ENCODE data around the gene ESYT2. TPM values are rescaled to one million over a fixed set of nuclear protein-coding genes. Genes with fewer than 3 reads are reported as not detected.

Gene ESYT2
- total and polyA plus RNA-seq, 9 of the 15 experiments (the other 6 are each of a cell fraction or from before 2014, with no cell fraction given) = 5.8 to 86.9 (median 64.7) TPM

DNA sequence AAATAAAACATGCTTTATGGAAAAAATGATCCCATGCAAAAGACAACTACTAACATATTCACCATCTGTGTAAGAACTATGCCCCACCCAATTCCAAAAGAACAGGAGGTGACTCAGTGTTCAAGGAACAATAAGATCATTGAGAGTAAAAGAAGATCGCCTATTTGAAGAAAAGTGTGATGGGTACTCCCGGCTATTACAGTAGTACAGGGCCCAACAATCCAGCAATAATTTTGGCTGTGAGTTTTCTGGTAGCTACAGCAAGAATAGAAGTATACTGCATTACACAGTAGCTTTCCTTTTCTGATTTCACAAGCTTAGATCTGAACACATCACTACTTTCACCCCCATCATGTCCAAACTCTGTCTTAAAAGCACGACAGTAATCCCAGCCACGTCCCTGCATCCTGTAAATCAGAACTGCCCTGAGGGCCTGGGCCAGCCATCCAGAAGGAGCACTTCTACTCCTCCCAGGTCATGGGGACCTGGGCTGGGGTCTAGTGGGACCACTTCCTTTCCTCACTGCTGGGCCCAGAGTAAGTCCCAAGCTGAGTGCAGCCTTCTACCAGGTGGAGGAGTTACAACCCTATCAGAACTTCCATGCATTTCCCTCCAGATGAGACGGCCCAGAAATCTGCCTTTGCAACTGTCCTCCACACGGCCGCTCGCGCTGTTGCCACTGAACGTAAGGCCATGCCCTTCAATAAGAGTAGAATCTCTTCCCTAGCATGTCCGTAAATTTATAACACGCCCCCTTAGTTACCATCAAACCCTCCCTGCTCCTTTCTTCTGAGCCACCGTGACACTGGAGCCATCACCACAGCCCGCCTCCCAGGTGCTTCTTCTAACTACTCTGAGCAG lies 7.9 kb downstream of the ESYT2 start (continued):
- TF ChIP-seq, protein P1, sequence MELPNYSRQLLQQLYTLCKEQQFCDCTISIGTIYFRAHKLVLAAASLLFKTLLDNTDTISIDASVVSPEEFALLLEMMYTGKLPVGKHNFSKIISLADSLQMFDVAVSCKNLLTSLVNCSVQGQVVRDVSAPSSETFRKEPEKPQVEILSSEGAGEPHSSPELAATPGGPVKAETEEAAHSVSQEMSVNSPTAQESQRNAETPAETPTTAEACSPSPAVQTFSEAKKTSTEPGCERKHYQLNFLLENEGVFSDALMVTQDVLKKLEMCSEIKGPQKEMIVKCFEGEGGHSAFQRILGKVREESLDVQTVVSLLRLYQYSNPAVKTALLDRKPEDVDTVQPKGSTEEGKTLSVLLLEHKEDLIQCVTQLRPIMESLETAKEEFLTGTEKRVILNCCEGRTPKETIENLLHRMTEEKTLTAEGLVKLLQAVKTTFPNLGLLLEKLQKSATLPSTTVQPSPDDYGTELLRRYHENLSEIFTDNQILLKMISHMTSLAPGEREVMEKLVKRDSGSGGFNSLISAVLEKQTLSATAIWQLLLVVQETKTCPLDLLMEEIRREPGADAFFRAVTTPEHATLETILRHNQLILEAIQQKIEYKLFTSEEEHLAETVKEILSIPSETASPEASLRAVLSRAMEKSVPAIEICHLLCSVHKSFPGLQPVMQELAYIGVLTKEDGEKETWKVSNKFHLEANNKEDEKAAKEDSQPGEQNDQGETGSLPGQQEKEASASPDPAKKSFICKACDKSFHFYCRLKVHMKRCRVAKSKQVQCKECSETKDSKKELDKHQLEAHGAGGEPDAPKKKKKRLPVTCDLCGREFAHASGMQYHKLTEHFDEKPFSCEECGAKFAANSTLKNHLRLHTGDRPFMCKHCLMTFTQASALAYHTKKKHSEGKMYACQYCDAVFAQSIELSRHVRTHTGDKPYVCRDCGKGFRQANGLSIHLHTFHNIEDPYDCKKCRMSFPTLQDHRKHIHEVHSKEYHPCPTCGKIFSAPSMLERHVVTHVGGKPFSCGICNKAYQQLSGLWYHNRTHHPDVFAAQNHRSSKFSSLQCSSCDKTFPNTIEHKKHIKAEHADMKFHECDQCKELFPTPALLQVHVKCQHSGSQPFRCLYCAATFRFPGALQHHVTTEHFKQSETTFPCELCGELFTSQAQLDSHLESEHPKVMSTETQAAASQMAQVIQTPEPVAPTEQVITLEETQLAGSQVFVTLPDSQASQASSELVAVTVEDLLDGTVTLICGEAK (IDR thresholded peaks at IDR 0.05) = peak; percentile 4; the same call in 1 of the 2 replicates
- TF ChIP-seq, protein P1 (CRISPR knock-in tag; IDR thresholded peaks at IDR 0.05) = no peak
- TF ChIP-seq, protein P2, sequence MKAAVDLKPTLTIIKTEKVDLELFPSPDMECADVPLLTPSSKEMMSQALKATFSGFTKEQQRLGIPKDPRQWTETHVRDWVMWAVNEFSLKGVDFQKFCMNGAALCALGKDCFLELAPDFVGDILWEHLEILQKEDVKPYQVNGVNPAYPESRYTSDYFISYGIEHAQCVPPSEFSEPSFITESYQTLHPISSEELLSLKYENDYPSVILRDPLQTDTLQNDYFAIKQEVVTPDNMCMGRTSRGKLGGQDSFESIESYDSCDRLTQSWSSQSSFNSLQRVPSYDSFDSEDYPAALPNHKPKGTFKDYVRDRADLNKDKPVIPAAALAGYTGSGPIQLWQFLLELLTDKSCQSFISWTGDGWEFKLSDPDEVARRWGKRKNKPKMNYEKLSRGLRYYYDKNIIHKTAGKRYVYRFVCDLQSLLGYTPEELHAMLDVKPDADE (conservative IDR thresholded peaks at IDR 0.05; ENCODE audit: control insufficient read depth, low read depth, low read length) = no peak
- TF ChIP-seq, protein P3, sequence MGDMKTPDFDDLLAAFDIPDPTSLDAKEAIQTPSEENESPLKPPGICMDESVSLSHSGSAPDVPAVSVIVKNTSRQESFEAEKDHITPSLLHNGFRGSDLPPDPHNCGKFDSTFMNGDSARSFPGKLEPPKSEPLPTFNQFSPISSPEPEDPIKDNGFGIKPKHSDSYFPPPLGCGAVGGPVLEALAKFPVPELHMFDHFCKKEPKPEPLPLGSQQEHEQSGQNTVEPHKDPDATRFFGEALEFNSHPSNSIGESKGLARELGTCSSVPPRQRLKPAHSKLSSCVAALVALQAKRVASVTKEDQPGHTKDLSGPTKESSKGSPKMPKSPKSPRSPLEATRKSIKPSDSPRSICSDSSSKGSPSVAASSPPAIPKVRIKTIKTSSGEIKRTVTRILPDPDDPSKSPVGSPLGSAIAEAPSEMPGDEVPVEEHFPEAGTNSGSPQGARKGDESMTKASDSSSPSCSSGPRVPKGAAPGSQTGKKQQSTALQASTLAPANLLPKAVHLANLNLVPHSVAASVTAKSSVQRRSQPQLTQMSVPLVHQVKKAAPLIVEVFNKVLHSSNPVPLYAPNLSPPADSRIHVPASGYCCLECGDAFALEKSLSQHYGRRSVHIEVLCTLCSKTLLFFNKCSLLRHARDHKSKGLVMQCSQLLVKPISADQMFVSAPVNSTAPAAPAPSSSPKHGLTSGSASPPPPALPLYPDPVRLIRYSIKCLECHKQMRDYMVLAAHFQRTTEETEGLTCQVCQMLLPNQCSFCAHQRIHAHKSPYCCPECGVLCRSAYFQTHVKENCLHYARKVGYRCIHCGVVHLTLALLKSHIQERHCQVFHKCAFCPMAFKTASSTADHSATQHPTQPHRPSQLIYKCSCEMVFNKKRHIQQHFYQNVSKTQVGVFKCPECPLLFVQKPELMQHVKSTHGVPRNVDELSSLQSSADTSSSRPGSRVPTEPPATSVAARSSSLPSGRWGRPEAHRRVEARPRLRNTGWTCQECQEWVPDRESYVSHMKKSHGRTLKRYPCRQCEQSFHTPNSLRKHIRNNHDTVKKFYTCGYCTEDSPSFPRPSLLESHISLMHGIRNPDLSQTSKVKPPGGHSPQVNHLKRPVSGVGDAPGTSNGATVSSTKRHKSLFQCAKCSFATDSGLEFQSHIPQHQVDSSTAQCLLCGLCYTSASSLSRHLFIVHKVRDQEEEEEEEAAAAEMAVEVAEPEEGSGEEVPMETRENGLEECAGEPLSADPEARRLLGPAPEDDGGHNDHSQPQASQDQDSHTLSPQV (IDR thresholded peaks at IDR 0.05) = no peak
- no peak for TF ChIP-seq ATF4 (CRISPR knock-in tag; IDR thresholded peaks at IDR 0.05)
- no peak for TF ChIP-seq HDAC6 (IDR thresholded peaks at IDR 0.05; ENCODE audit: low read depth, low read length)
- TF ChIP-seq ZBTB1 (CRISPR knock-in tag; IDR thresholded peaks at IDR 0.05; ENCODE audit: borderline replicate concordance, low read depth) = peak; percentile 23; the same call in 1 of the 2 replicates
- peak in 1 of 2 experiments; percentile 27; a peak in 1 of 4 replicates for TF ChIP-seq ARNT (IDR thresholded peaks at IDR 0.05)
- TF ChIP-seq IRF1 (CRISPR knock-in tag; IDR thresholded peaks at IDR 0.05; ENCODE audit: borderline replicate concordance) = 0 out of 2 replicates have a peak, but pooled peaks have one; percentile 49

Measured in K562 (cell line).